GM12874 (cell line): ENCODE measurements around the gene INTS3.

Experiments used
- TF ChIP-seq, protein P1 (sequence below): IDR thresholded peaks from 2 replicates; pipeline ENCODE4 v1.5.1; 2011; ENCODE audit warnings: low read depth, mild to moderate bottlenecking, control low read depth, low read length, moderate library complexity; ENCODE audit not compliant: insufficient read depth

INTS3 gene

DNA sequence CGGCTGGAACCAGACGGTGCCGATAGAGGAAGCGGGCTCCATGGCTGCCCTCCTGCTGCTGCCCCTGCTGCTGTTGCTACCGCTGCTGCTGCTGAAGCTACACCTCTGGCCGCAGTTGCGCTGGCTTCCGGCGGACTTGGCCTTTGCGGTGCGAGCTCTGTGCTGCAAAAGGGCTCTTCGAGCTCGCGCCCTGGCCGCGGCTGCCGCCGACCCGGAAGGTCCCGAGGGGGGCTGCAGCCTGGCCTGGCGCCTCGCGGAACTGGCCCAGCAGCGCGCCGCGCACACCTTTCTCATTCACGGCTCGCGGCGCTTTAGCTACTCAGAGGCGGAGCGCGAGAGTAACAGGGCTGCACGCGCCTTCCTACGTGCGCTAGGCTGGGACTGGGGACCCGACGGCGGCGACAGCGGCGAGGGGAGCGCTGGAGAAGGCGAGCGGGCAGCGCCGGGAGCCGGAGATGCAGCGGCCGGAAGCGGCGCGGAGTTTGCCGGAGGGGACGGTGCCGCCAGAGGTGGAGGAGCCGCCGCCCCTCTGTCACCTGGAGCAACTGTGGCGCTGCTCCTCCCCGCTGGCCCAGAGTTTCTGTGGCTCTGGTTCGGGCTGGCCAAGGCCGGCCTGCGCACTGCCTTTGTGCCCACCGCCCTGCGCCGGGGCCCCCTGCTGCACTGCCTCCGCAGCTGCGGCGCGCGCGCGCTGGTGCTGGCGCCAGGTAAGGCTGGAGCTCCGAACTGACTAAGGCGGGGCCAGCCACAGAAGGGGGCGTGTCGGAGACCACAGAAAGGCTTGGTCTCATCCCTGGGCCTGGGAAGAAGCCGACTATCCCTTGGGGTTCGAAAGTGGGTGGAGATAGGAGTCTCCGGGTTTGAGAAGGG lies 47.8 kb downstream of the INTS3 start:
- TF ChIP-seq, protein P1, sequence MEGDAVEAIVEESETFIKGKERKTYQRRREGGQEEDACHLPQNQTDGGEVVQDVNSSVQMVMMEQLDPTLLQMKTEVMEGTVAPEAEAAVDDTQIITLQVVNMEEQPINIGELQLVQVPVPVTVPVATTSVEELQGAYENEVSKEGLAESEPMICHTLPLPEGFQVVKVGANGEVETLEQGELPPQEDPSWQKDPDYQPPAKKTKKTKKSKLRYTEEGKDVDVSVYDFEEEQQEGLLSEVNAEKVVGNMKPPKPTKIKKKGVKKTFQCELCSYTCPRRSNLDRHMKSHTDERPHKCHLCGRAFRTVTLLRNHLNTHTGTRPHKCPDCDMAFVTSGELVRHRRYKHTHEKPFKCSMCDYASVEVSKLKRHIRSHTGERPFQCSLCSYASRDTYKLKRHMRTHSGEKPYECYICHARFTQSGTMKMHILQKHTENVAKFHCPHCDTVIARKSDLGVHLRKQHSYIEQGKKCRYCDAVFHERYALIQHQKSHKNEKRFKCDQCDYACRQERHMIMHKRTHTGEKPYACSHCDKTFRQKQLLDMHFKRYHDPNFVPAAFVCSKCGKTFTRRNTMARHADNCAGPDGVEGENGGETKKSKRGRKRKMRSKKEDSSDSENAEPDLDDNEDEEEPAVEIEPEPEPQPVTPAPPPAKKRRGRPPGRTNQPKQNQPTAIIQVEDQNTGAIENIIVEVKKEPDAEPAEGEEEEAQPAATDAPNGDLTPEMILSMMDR: no peak

DNA sequence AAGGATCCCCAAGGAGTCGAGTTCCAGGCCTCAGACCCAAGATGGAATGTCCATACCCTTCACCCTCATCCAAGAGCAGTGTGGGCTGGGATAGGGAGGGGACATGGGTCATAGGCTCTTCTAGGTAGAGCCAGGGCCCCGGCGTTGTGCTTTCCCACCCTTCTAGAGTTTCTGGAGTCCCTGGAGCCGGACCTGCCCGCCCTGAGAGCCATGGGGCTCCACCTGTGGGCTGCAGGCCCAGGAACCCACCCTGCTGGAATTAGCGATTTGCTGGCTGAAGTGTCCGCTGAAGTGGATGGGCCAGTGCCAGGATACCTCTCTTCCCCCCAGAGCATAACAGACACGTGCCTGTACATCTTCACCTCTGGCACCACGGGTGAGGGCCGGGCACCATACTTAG lies 48.5 kb downstream of the INTS3 start:
- TF ChIP-seq, protein P1: no peak

DNA sequence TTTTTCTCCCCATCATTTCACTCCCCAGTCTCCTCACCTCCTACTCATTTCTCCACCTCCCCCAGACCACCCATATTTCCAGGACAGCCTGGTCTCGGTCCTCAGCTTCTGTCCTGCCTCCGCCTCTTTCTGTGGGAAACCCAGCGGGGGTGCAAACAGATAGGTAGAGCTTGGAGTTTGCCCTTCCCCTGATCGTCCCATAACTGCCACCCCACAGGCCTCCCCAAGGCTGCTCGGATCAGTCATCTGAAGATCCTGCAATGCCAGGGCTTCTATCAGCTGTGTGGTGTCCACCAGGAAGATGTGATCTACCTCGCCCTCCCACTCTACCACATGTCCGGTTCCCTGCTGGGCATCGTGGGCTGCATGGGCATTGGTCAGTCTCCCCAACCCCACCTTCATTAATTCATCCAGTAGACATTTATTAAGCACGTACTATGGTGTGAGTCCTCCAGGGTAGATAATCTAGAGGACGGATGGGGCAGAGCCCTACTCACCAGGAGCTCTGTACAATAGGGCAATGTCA lies 49.1 kb downstream of the INTS3 start:
- TF ChIP-seq, protein P1: no peak

DNA sequence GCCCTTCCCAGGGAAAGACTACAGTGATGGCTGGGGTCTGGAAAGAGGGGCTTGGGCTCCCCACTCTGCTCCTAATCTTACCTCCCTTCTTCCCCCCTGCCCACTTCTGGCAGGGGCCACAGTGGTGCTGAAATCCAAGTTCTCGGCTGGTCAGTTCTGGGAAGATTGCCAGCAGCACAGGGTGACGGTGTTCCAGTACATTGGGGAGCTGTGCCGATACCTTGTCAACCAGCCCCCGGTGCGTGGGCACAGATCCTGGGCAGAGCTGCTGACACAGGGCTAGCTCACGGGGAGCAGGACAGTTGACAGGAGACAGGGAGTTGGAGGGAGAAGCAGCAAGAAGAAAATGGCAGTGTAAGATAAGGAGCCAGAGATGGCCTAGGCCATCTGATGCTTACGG lies 49.8 kb downstream of the INTS3 start:
- TF ChIP-seq, protein P1: no peak

DNA sequence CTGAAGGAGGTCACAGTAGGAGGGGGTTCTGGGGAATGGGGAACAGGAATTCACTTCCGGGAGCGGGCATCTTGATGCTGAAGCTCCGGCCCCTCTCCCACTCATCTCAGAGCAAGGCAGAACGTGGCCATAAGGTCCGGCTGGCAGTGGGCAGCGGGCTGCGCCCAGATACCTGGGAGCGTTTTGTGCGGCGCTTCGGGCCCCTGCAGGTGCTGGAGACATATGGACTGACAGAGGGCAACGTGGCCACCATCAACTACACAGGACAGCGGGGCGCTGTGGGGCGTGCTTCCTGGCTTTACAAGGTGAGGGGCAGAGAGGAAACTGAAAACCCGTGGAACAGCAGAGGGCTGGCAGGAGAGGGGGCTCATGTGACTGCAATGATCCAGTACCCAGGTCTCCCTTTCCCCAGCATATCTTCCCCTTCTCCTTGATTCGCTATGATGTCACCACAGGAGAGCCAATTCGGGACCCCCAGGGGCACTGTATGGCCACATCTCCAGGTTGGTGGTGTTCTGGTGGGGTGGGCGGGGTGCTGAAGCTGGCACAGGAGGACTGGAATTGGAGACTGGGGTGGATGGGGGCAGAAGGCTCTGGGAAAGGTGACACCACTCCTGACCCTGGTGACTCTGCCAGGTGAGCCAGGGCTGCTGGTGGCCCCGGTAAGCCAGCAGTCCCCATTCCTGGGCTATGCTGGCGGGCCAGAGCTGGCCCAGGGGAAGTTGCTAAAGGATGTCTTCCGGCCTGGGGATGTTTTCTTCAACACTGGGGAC lies 50.4 kb downstream of the INTS3 start:
- TF ChIP-seq, protein P1: no peak

DNA sequence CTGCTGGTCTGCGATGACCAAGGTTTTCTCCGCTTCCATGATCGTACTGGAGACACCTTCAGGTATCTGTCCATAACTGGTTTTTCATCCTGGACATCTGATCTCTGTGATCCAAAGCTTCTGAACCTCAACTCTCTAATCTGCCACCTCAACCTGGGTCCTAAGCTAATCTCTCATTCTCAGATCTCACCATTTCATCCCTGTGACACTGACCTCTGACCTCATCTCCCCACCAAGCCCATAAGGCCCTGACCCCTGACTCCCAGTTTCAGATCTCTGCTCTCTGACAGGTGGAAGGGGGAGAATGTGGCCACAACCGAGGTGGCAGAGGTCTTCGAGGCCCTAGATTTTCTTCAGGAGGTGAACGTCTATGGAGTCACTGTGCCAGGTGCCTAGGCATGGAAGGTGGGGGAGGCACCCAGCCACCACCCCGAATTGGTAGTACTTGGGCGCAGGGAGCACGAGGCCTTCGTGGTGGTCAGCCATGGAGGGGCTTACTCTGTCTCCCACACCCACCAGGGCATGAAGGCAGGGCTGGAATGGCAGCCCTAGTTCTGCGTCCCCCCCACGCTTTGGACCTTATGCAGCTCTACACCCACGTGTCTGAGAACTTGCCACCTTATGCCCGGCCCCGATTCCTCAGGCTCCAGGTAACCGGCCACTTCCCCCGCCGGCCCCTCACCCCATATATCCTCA lies 51.1 kb downstream of the INTS3 start:
- TF ChIP-seq, protein P1: no peak

DNA sequence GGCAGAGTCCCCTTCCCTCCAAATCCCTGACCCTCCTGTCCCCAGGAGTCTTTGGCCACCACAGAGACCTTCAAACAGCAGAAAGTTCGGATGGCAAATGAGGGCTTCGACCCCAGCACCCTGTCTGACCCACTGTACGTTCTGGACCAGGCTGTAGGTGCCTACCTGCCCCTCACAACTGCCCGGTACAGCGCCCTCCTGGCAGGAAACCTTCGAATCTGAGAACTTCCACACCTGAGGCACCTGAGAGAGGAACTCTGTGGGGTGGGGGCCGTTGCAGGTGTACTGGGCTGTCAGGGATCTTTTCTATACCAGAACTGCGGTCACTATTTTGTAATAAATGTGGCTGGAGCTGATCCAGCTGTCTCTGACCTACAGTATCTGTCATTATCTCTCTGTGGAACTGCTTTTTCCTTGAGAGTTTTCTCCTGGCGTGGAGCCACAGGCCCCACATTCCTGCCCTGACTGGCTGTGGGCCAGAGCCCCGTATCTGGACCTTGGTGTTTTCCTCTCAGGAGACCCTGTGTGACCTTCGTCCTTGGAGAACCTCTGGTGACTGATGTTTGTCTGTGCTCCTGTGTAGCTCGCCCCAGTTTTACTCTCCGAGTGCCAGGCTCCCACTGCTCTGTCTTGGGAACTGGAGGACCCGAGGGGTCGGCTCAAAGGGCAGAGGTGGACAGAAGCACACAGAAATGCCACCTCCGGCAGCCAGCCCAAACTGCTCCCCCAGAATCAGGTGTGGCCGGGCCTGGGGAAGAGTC lies 52.1 kb downstream of the INTS3 start:
- TF ChIP-seq, protein P1: no peak
